Suprapubic skin (tissue), 4 donors: ENCODE data around the gene BANP. TPM values are rescaled to one million over a fixed set of nuclear protein-coding genes. Genes with fewer than 3 reads are reported as not detected.
A peak's percentile ranks its signal among the peaks of the same experiment; 100 is the strongest.

Experiments
- DNase-seq, 2 donors: peaks; one replicate each; pipeline ENCODE4 v3.0.0-alpha.2; 2019; ENCODE audit warnings: low spot score in 2 of 2
- H3K27ac ChIP-seq: fragments of 200-600 bp; sonication (generic); one replicate; pipeline ENCODE4 v1.5.1; 2019
- H3K27me3 ChIP-seq: fragments of 200-600 bp; sonication (generic); one replicate; pipeline ENCODE4 v1.5.1; 2019
- H3K36me3 ChIP-seq: fragments of 200-600 bp; sonication (generic); one replicate; pipeline ENCODE4 v1.5.1; 2019
- H3K4me1 ChIP-seq: fragments of 200-600 bp; sonication (generic); one replicate; pipeline ENCODE4 v1.5.1; 2019
- H3K4me3 ChIP-seq: fragments of 200-600 bp; sonication (generic); one replicate; pipeline ENCODE4 v1.5.1; 2019; ENCODE audit warnings: mild to moderate bottlenecking
- H3K9me3 ChIP-seq: fragments of 200-600 bp; sonication (generic); one replicate; pipeline ENCODE4 v1.5.1; 2019
- CTCF ChIP-seq, 2 donors: fragments of 200-600 bp in 1 of 2; fragments of 450-650 bp in 1 of 2; sonication (generic) in 1 of 2; IDR thresholded peaks; one replicate each; pipeline ENCODE4 v1.5.1; 2016 to 2019; ENCODE audit warnings: antibody characterized with exemption in 2 of 2, mild to moderate bottlenecking in 1 of 2, moderate library complexity in 1 of 2
- EP300 ChIP-seq: sonication (generic); formaldehyde crosslinking; IDR thresholded peaks from one replicate; pipeline ENCODE4 v1.6.1; 2017; ENCODE audit warnings: antibody characterized with exemption
- POLR2A ChIP-seq, 2 donors: fragments of 450-650 bp; IDR thresholded peaks; one replicate each; pipeline ENCODE4 v1.6.1; 2017; ENCODE audit warnings: antibody characterized with exemption in 2 of 2, mild to moderate bottlenecking in 2 of 2, moderate library complexity in 2 of 2
- POLR2AphosphoS5 ChIP-seq, 3 donors: sonication (generic); formaldehyde crosslinking; IDR thresholded peaks; one replicate each; pipeline ENCODE4 v1.6.1; 2017; ENCODE audit warnings: antibody characterized with exemption in 3 of 3
- WGBS: methylation state at CpG from one replicate; pipeline ENCODE4 v1.1.5; 2018; 5-methylcytosine and 5-hydroxymethylcytosine counted together
- total RNA-seq, 4 donors: library from RNA; depleted of rRNA; stranded (reverse); fragments of >200 nt; gene quantifications; one replicate each; pipeline ENCODE4 v1.1.0, GENCODE V29; 2016

Gene BANP
- total RNA-seq, 4 donors from 2014 or later: 24.9 to 40.1 (median 26.5) TPM

GRCh38 chr16:88002749-88003148 lies 51.5 kb downstream of the BANP start:
- 92% methylated on average over 4 of the region's 4 CpGs for WGBS

GRCh38 chr16:88003316-88003715 lies 52.1 kb downstream of the BANP start:
- Histone ChIP-seq H3K36me3 (peaks cover 23% of the 10 kb centered on the region), H3K9me3 (no peaks in the 10 kb centered on the region), H3K27ac (no peak overlapping the region), H3K4me1 (no peaks in the 10 kb centered on the region), H3K27me3 (no peaks in the 10 kb centered on the region), H3K4me3 (no peak overlapping the region)
- DNase-seq: no peak
- 92% methylated on average over 6 of the region's 6 CpGs for whole genome bisulfite sequencing
- no peak for TF ChIP-seq CTCF (IDR thresholded peaks at IDR 0.05)

More at GRCh38 chr16:88002749-88003148, 51.5 kb downstream of the BANP start:
- Histone ChIP-seq H3K27ac (no peak overlapping the region), H3K36me3 (peaks cover 19% of the 10 kb centered on the region), H3K27me3 (no peaks in the 10 kb centered on the region), H3K9me3 (no peaks in the 10 kb centered on the region), H3K4me1 (no peaks in the 10 kb centered on the region), H3K4me3 (no peak overlapping the region)
- TF ChIP-seq EP300 (no peak), POLR2A (IDR thresholded peaks at IDR 0.05) (no peak), CTCF (IDR thresholded peaks at IDR 0.05) (no peak), POLR2AphosphoS5 (IDR thresholded peaks at IDR 0.05) (no peak)
- DNase-seq: no peak

- no peak overlapping the region for H3K27ac ChIP-seq
- no peaks in the 10 kb centered on the region for H3K9me3 ChIP-seq
- H3K4me1 ChIP-seq: no peaks in the 10 kb centered on the region
- H3K27me3 ChIP-seq: no peaks in the 10 kb centered on the region
- TF ChIP-seq CTCF (IDR thresholded peaks at IDR 0.05) (no peak), POLR2A (IDR thresholded peaks at IDR 0.05) (no peak), POLR2AphosphoS5 (IDR thresholded peaks at IDR 0.05) (no peak), EP300 (no peak)
- H3K36me3 ChIP-seq: peaks cover 23% of the 10 kb centered on the region
- no peak overlapping the region for H3K4me3 ChIP-seq
- DNase-seq: no peak
- 81% methylated on average over 9 of the region's 9 CpGs for WGBS
These were observed 52.5 kb downstream of the BANP start for GRCh38 chr16:88003736-88004135.

GRCh38 chr16:88004391-88004790 lies 53.2 kb downstream of the BANP start:
- no peak overlapping the region for H3K4me3 ChIP-seq
- H3K4me1 ChIP-seq: no peaks in the 10 kb centered on the region
- H3K27me3 ChIP-seq: no peaks in the 10 kb centered on the region
- DNase-seq: no peak
- H3K36me3 ChIP-seq: peaks cover 22% of the 10 kb centered on the region
- no peaks in the 10 kb centered on the region for H3K9me3 ChIP-seq
- 89% methylated on average over 16 of the region's 16 CpGs for WGBS
- TF ChIP-seq EP300 (no peak), CTCF (IDR thresholded peaks at IDR 0.05) (no peak), POLR2AphosphoS5 (IDR thresholded peaks at IDR 0.05) (no peak), POLR2A (IDR thresholded peaks at IDR 0.05) (no peak)
- no peak overlapping the region for H3K27ac ChIP-seq

- H3K4me3 ChIP-seq: no peak overlapping the region
- H3K27me3 ChIP-seq: no peaks in the 10 kb centered on the region
- H3K27ac ChIP-seq: no peak overlapping the region
- no peak for DNase-seq
- H3K36me3 ChIP-seq: peaks cover 22% of the 10 kb centered on the region
- H3K4me1 ChIP-seq: no peaks in the 10 kb centered on the region
- TF ChIP-seq POLR2A (IDR thresholded peaks at IDR 0.05): no peak
- peak in 1 of 2 donors; percentile 8 for TF ChIP-seq CTCF (IDR thresholded peaks at IDR 0.05)
- TF ChIP-seq EP300: no peak
- TF ChIP-seq POLR2AphosphoS5 (IDR thresholded peaks at IDR 0.05): no peak
- 92% methylated on average over 9 of the region's 9 CpGs for WGBS
- no peaks in the 10 kb centered on the region for H3K9me3 ChIP-seq
These were observed 53.9 kb downstream of the BANP start for GRCh38 chr16:88005181-88005581.
